GM18498 (cell line): ENCODE measurements around the gene NME7.
"Not testable (repeated sequence)": the region's sequence is repeated elsewhere in the genome, so short reads cannot be mapped to it uniquely, and the experiment has no call there.

Source experiments
- ATAC-seq: cut with Tn5 transposase; IDR thresholded peaks from one replicate; pipeline ENCODE4 v1.9.1; 2021; ENCODE audit warnings: mild to moderate bottlenecking, moderate library complexity; ENCODE audit not compliant: unreplicated experiment

NME7 gene

GRCh38 chr1:169367686-169368405 is at the start of gene NME7, which contains the start of gene BLZF1:
TSS of gene NME7 (minus strand) at chr1:169367797. CDS start at chr1:169367710, 87 bp downstream.
TSS of gene BLZF1 (plus strand) at chr1:169368195. CDS start at chr1:169369523, 1,328 bp downstream.
- ATAC-seq = peak; percentile 96

GRCh38 chr1:169414952-169415351 is 47.4 kb upstream of the NME7 start:
- no peak for ATAC-seq

GRCh38 chr1:169408340-169408739 is 40.7 kb upstream of the NME7 start:
- ATAC-seq = not testable (repeated sequence)

- ATAC-seq = not testable (repeated sequence)
Measured at GRCh38 chr1:169402578-169402977, 35.0 kb upstream of the NME7 start.

- ATAC-seq = no peak
Measured at GRCh38 chr1:169395955-169396354, 28.4 kb upstream of the NME7 start.

- no peak for ATAC-seq
Measured at GRCh38 chr1:169392406-169392805, 24.8 kb upstream of the NME7 start.

- no peak for ATAC-seq
Measured at GRCh38 chr1:169390303-169390702, 22.7 kb upstream of the NME7 start.

- ATAC-seq = no peak
Measured at GRCh38 chr1:169387399-169387798, 19.8 kb upstream of the NME7 start.

GRCh38 chr1:169383449-169383848 is 15.9 kb upstream of the NME7 start:
- no peak for ATAC-seq

GRCh38 chr1:169381162-169381561 is 13.6 kb upstream of the NME7 start:
- ATAC-seq = no peak

GRCh38 chr1:169371404-169371803 is 3.8 kb upstream of the NME7 start:
- ATAC-seq = no peak

- ATAC-seq = peak; percentile 24
Measured at GRCh38 chr1:169368406-169368769, 791 bp upstream of the NME7 start.

- ATAC-seq = no peak
Measured at GRCh38 chr1:169367096-169367685, 406 bp downstream of the NME7 start.

GRCh38 chr1:169364948-169365347 is 2.6 kb downstream of the NME7 start:
- no peak for ATAC-seq

GRCh38 chr1:169363046-169363730 is 4.4 kb downstream of the NME7 start:
- peak; percentile 30 for ATAC-seq

GRCh38 chr1:169361281-169361680 is 6.3 kb downstream of the NME7 start:
- no peak for ATAC-seq

- ATAC-seq = no peak
Measured at GRCh38 chr1:169360415-169360814, 7.2 kb downstream of the NME7 start.

GRCh38 chr1:169348383-169349036 is 19.1 kb downstream of the NME7 start:
- ATAC-seq = no peak

- no peak for ATAC-seq
Measured at GRCh38 chr1:169347688-169348382, 19.8 kb downstream of the NME7 start.

GRCh38 chr1:169346036-169346589 is 21.5 kb downstream of the NME7 start:
- no peak for ATAC-seq

GRCh38 chr1:169345511-169345910 is 22.1 kb downstream of the NME7 start:
- no peak for ATAC-seq
